GM12878 (cell line): Measurements from ENCODE around the gene MAP4K5.

ENCODE experiments used
- BRCA1 ChIP-seq: IDR thresholded peaks from 2 replicates; pipeline ENCODE4 v1.6.1; 2011; ENCODE audit warnings: low read depth, low read length, improper control_type of control experiment
- CBX5 ChIP-seq: sonication (generic); IDR thresholded peaks from 2 replicates; pipeline ENCODE4 v1.6.1; 2016; ENCODE audit warnings: low read depth, moderate library complexity, mild to moderate bottlenecking, inconsistent platforms
- EZH2 ChIP-seq: IDR thresholded peaks from 2 replicates; pipeline ENCODE4 v1.6.1; 2012; ENCODE audit warnings: low read depth, mild to moderate bottlenecking, control low read depth, inconsistent platforms, low read length, borderline replicate concordance; ENCODE audit not compliant: control insufficient read depth
- NR2C2 ChIP-seq: IDR thresholded peaks from 2 replicates; pipeline ENCODE4 v1.6.1; 2011; ENCODE audit warnings: borderline replicate concordance, low read depth; ENCODE audit not compliant: control insufficient read depth, insufficient read length
- POLR2A ChIP-seq: IDR thresholded peaks from 2 replicates; pipeline ENCODE4 v1.6.1; 2011; ENCODE audit warnings: low read depth, mild to moderate bottlenecking, low read length
- POLR2AphosphoS2 ChIP-seq: IDR thresholded peaks from 2 replicates; pipeline ENCODE4 v1.6.1; 2011; ENCODE audit warnings: low read depth, mild to moderate bottlenecking, low read length, improper control_type of control experiment, moderate library complexity
- POLR2AphosphoS5 ChIP-seq: IDR thresholded peaks from 2 replicates; pipeline ENCODE4 v1.6.1; 2011; ENCODE audit warnings: mild to moderate bottlenecking, low read length, inconsistent platforms
- SP1 ChIP-seq: IDR thresholded peaks from one replicate; pipeline ENCODE4 v1.6.1; 2011; ENCODE audit warnings: low read depth, low read length
- STAT1 ChIP-seq: fragments of 450-650 bp; conservative IDR thresholded peaks from 2 replicates; pipeline ENCODE4 v1.6.1; 2014; ENCODE audit warnings: antibody characterized with exemption, mild to moderate bottlenecking
- YY1 ChIP-seq: IDR thresholded peaks from 2 replicates; pipeline ENCODE4 v1.6.1; 2011; ENCODE audit warnings: low read depth, mild to moderate bottlenecking, low read length
- TF ChIP-seq, protein P1 (sequence below), 3 experiments: IDR thresholded peaks in 2 of 3; conservative IDR thresholded peaks in 1 of 3; 2 replicates each; pipeline ENCODE4 v1.5.1; 2011; ENCODE audit warnings: low read depth in 3 of 3, low read length in 3 of 3, mild to moderate bottlenecking in 3 of 3, control low read depth in 2 of 3, moderate library complexity in 2 of 3, inconsistent platforms in 1 of 3, mixed read lengths in 1 of 3; ENCODE audit not compliant: control insufficient read depth in 2 of 3, insufficient read depth in 1 of 3; ENCODE audit errors: extremely low read depth in 1 of 3
- TF ChIP-seq, protein P2 (sequence below): fragments of 450-650 bp; IDR thresholded peaks from 2 replicates; pipeline ENCODE4 v1.6.1; 2016; ENCODE audit warnings: mild to moderate bottlenecking

DNA sequence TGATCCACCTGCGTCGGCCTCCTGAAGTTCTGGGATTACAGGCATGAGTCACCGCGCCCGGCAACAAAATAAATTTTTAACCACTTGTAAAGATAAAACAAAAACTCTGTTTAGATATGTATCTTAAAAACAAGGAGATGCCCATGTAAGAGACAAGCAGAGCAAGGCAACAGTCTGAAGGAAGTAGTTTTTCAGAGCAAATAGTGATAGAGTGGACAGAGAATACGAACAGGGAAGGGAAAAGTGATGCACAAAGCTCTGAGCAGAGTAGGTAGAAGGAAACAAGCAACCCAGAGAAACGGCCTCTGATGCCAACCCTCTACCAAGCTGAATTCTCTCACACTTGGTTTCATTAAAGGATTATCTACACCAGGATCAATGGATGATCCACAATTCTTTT, 110.9 kb downstream of the MAP4K5 start:
- no peak for TF ChIP-seq POLR2A
- TF ChIP-seq, protein P1, sequence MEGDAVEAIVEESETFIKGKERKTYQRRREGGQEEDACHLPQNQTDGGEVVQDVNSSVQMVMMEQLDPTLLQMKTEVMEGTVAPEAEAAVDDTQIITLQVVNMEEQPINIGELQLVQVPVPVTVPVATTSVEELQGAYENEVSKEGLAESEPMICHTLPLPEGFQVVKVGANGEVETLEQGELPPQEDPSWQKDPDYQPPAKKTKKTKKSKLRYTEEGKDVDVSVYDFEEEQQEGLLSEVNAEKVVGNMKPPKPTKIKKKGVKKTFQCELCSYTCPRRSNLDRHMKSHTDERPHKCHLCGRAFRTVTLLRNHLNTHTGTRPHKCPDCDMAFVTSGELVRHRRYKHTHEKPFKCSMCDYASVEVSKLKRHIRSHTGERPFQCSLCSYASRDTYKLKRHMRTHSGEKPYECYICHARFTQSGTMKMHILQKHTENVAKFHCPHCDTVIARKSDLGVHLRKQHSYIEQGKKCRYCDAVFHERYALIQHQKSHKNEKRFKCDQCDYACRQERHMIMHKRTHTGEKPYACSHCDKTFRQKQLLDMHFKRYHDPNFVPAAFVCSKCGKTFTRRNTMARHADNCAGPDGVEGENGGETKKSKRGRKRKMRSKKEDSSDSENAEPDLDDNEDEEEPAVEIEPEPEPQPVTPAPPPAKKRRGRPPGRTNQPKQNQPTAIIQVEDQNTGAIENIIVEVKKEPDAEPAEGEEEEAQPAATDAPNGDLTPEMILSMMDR (IDR thresholded peaks at IDR 0.05 in 2 of 3, conservative IDR thresholded peaks at IDR 0.05 in 1 of 3; ENCODE audit: control insufficient read depth in 2 of 3, extremely low read depth in 1 of 3, insufficient read depth in 1 of 3, low read depth in 3 of 3, low read length in 3 of 3): no peak
- no peak for TF ChIP-seq STAT1
- TF ChIP-seq YY1: no peak
- no peak for TF ChIP-seq EZH2
- TF ChIP-seq, protein P2, sequence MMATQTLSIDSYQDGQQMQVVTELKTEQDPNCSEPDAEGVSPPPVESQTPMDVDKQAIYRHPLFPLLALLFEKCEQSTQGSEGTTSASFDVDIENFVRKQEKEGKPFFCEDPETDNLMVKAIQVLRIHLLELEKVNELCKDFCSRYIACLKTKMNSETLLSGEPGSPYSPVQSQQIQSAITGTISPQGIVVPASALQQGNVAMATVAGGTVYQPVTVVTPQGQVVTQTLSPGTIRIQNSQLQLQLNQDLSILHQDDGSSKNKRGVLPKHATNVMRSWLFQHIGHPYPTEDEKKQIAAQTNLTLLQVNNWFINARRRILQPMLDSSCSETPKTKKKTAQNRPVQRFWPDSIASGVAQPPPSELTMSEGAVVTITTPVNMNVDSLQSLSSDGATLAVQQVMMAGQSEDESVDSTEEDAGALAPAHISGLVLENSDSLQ: no peak
- TF ChIP-seq POLR2AphosphoS2: no peak
- TF ChIP-seq POLR2AphosphoS5: no peak
- TF ChIP-seq NR2C2: no peak
- TF ChIP-seq BRCA1: no peak
- TF ChIP-seq SP1: no peak
- TF ChIP-seq CBX5: no peak
